Smooth muscle cell (in vitro differentiated cells): ENCODE data around the gene HOMER2. TPM values are rescaled to one million over a fixed set of nuclear protein-coding genes. Genes with fewer than 3 reads are reported as not detected.

Experiments
- DNase-seq: peaks from one replicate; lab custom pipeline; 2025; ENCODE audit not compliant: unreplicated experiment; lab: John Stamatoyannopoulos, UW
- H2AFZ ChIP-seq: fragments of 200-600 bp; sonication (generic); 2 replicates; pipeline ENCODE4 v1.6.0; 2016; ENCODE audit warnings: antibody characterized with exemption, low read depth, mild to moderate bottlenecking
- H3F3A ChIP-seq: fragments of 200-600 bp; sonication (generic); 2 replicates; pipeline ENCODE4 v1.6.0; 2017; ENCODE audit warnings: antibody characterized with exemption, low read depth
- H3K27ac ChIP-seq: fragments of 200-600 bp; sonication (generic); 2 replicates; pipeline ENCODE4 v1.5.1; 2016; ENCODE audit warnings: low read depth, mild to moderate bottlenecking
- H3K27me3 ChIP-seq: fragments of 200-600 bp; sonication (generic); 2 replicates; pipeline ENCODE4 v1.6.1; 2016; ENCODE audit warnings: low read depth, mild to moderate bottlenecking
- H3K36me3 ChIP-seq: fragments of 200-600 bp; sonication (generic); 2 replicates; pipeline ENCODE4 v1.5.1; 2016; ENCODE audit warnings: low read depth
- H3K4me1 ChIP-seq: fragments of 200-600 bp; sonication (generic); 2 replicates; pipeline ENCODE4 v1.5.1; 2016; ENCODE audit warnings: low read depth
- H3K4me2 ChIP-seq: fragments of 200-600 bp; sonication (generic); 2 replicates; pipeline ENCODE4 v1.6.0; 2016; ENCODE audit warnings: mild to moderate bottlenecking
- H3K4me3 ChIP-seq: fragments of 200-600 bp; sonication (generic); 2 replicates; pipeline ENCODE4 v1.5.1; 2016; ENCODE audit warnings: mild to moderate bottlenecking
- H3K79me2 ChIP-seq: fragments of 200-600 bp; sonication (generic); 2 replicates; pipeline ENCODE4 v1.6.0; 2016; ENCODE audit warnings: low read depth, mild to moderate bottlenecking
- H3K9ac ChIP-seq: fragments of 200-600 bp; sonication (generic); 2 replicates; pipeline ENCODE4 v1.6.0; 2016; ENCODE audit warnings: low read depth
- H3K9me3 ChIP-seq: fragments of 200-600 bp; sonication (generic); replicated peaks from 2 replicates; pipeline ENCODE4 v1.5.1; 2016; ENCODE audit warnings: low read depth
- H4K20me1 ChIP-seq: fragments of 200-600 bp; sonication (generic); 2 replicates; pipeline ENCODE4 v1.6.0; 2016; ENCODE audit warnings: low read depth
- WGBS: methylation state at CpG from one replicate; pipeline ENCODE4 v1.1.7; 2016; ENCODE audit warnings: low lambda C conversion rate; 5-methylcytosine and 5-hydroxymethylcytosine counted together
- polyA plus RNA-seq: library from polyadenylated mRNA; unstranded; fragments of >200 nt; fragmentation: Nextera tagmentation; extraction: Ambion mirVana; gene quantifications from 2 replicates; pipeline ENCODE4 v1.2.1, GENCODE V29; 2016
- total RNA-seq: library from RNA; depleted of rRNA; stranded (reverse); fragments of >200 nt; gene quantifications from 2 replicates; pipeline ENCODE4 v1.2.3, GENCODE V29; 2014
- TF ChIP-seq, protein P1 (sequence below): fragments of 200-600 bp; sonication (generic); IDR thresholded peaks from 2 replicates; pipeline ENCODE4 v1.5.1; 2017; ENCODE audit warnings: borderline replicate concordance, mild to moderate bottlenecking, antibody characterized with exemption; ENCODE audit not compliant: insufficient read depth, poor library complexity, severe bottlenecking

The HOMER2 gene
- total and polyA plus RNA-seq, 2 experiments from 2014 or later: 3.1 to 18.8 TPM

DNA sequence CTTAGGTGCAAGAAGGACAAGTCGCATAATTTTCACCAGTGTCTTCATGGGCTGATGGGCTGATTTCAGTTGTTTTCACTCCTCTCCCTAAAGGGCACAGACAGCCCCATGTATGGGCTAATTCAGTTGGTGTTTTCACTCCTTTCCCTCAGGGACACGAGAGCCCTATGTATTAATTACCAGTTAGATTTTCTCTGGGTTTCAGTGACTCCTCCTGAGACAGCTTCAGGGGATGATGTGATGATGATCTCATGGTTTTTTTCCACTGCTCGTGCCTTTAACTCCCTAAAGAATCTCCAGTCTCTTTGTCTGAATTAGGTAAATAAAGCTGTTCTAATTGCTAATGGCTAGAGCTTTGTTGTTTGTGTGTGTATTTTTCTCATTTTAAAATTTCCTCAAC, 43.4 kb upstream of the HOMER2 start:
- no peak for DNase-seq
- TF ChIP-seq, protein P1, sequence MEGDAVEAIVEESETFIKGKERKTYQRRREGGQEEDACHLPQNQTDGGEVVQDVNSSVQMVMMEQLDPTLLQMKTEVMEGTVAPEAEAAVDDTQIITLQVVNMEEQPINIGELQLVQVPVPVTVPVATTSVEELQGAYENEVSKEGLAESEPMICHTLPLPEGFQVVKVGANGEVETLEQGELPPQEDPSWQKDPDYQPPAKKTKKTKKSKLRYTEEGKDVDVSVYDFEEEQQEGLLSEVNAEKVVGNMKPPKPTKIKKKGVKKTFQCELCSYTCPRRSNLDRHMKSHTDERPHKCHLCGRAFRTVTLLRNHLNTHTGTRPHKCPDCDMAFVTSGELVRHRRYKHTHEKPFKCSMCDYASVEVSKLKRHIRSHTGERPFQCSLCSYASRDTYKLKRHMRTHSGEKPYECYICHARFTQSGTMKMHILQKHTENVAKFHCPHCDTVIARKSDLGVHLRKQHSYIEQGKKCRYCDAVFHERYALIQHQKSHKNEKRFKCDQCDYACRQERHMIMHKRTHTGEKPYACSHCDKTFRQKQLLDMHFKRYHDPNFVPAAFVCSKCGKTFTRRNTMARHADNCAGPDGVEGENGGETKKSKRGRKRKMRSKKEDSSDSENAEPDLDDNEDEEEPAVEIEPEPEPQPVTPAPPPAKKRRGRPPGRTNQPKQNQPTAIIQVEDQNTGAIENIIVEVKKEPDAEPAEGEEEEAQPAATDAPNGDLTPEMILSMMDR: no peak
- 44% methylated on average over 3 of the region's 3 CpGs for WGBS

DNA sequence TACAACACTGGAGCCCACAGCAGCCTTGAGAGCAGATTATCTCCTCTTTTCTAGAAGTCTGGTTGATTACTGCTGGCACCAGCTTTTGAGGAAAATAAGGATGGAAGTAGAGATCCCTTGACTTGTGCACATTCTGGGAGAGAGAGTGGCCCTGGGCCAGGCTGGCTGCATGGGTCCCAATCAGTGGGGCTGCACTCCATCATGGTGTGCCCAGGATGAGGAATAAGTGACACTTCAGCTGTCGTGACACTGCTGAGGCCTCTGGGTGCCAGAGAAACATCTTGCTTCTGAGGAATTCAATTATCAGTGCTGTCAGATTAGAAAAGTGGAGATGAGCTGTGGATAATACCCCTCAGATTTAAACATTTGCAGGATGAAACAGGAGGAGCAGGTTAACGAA, 42.6 kb upstream of the HOMER2 start:
- DNase-seq: no peak
- Histone ChIP-seq H3K4me1 (no peaks in the 10 kb centered on the region), H3K4me3 (no peak overlapping the region), H3K27ac (no peak overlapping the region), H3K27me3 (no peaks in the 10 kb centered on the region), H3K4me2 (no peak overlapping the region), H3F3A (no peaks in the 10 kb centered on the region), H2AFZ (no peak overlapping the region), H4K20me1 (peaks cover 3% of the 10 kb centered on the region), H3K9me3 (no peaks in the 10 kb centered on the region), H3K9ac (no peak overlapping the region), H3K79me2 (no peaks in the 10 kb centered on the region), H3K36me3 (no peaks in the 10 kb centered on the region)
- WGBS: 91% methylated on average over 2 of the region's 2 CpGs
- TF ChIP-seq, protein P1: no peak

More for the DNA sequence above, 43.4 kb upstream of the HOMER2 start:
- Histone ChIP-seq H3K9ac (no peak overlapping the region), H4K20me1 (no peaks in the 10 kb centered on the region), H3F3A (no peaks in the 10 kb centered on the region), H3K79me2 (no peaks in the 10 kb centered on the region), H3K4me2 (no peak overlapping the region), H3K9me3 (no peaks in the 10 kb centered on the region), H2AFZ (no peak overlapping the region), H3K36me3 (no peaks in the 10 kb centered on the region), H3K4me3 (no peak overlapping the region), H3K27me3 (no peaks in the 10 kb centered on the region), H3K4me1 (no peaks in the 10 kb centered on the region), H3K27ac (no peak overlapping the region)

DNA sequence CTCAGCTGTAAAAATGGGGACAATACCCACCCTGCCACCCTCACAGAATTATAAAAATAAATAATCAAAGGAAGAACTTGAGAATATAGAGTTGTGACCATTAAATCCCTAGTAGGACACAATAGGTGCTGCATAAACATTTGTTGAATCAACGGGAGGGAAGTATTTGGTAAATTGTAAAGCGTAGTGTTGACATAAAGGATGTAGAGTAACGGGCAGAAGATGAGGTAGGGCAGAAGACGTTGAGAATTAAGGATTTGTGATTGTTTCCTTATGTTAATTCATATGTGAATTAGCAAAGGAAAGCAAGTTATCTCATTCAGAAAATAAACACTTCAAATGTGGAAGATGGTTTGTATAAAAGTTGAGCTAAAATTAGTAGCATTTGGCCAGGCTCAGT, 40.6 kb upstream of the HOMER2 start:
- Histone ChIP-seq H3K4me1 (no peaks in the 10 kb centered on the region), H3F3A (no peaks in the 10 kb centered on the region), H4K20me1 (peaks cover 3% of the 10 kb centered on the region), H3K36me3 (no peaks in the 10 kb centered on the region), H3K4me2 (no peak overlapping the region), H3K79me2 (peaks cover 1% of the 10 kb centered on the region), H3K27me3 (no peaks in the 10 kb centered on the region), H2AFZ (no peak overlapping the region), H3K4me3 (no peak overlapping the region), H3K9me3 (no peaks in the 10 kb centered on the region), H3K27ac (no peak overlapping the region), H3K9ac (no peak overlapping the region)
- TF ChIP-seq, protein P1: no peak
- WGBS: 90% methylated on average over 4 of the region's 4 CpGs
- no peak for DNase-seq

DNA sequence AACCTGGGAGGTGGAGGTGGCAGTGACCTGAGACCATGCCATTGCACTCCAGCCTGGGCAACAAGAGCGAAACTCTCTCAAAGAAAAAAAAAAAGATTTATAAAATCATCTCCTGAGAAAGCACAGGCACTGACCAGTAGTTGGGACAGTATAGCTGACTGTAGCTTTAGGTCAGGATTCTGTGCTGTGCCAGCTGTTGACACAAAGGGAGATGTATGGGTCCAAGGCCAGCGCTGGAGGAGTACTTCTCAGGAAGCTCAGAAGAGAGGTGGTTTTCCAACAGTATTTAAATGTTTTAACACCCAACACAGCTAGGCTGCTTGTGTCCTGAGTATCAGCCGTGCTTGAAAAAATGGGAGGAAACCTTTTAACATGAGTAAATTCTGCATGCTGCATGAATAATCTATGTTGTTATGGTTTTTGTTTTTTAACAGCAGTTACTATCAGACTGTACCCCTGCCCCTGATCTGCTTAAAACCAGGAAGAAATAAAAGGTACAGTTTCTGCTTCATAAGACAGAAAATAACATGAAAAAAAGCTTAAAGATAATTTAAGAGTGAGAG, 40.0 kb upstream of the HOMER2 start:
- Histone ChIP-seq H4K20me1 (peaks cover 3% of the 10 kb centered on the region), H3K36me3 (no peaks in the 10 kb centered on the region), H2AFZ (no peak overlapping the region), H3K4me1 (no peaks in the 10 kb centered on the region), H3K4me2 (no peak overlapping the region), H3K4me3 (no peak overlapping the region), H3K79me2 (peaks cover 3% of the 10 kb centered on the region), H3K27ac (no peak overlapping the region), H3K27me3 (no peaks in the 10 kb centered on the region), H3F3A (no peaks in the 10 kb centered on the region), H3K9ac (no peak overlapping the region), H3K9me3 (no peaks in the 10 kb centered on the region)
- DNase-seq: no peak
- TF ChIP-seq, protein P1: no peak
- 91% methylated on average over 3 of the region's 3 CpGs for WGBS
